Sigmoid colon (tissue), 4 donors: Measurements from ENCODE around the gene OR10A6.

ENCODE experiments used
- CTCF ChIP-seq, 4 experiments: fragments of 450-650 bp in 3 of 4; fragments of 200-600 bp in 1 of 4; IDR thresholded peaks; one replicate each; pipeline ENCODE4 v1.5.1; 2016 to 2019; ENCODE audit warnings: antibody characterized with exemption in 4 of 4, mild to moderate bottlenecking in 3 of 4, moderate library complexity in 2 of 4
- EP300 ChIP-seq, 4 donors: sonication (generic); formaldehyde crosslinking; IDR thresholded peaks; one replicate each; pipeline ENCODE4 v1.6.1; 2017; ENCODE audit warnings: antibody characterized with exemption in 4 of 4
- POLR2A ChIP-seq, 2 donors: fragments of 450-650 bp; IDR thresholded peaks; one replicate each; pipeline ENCODE4 v1.6.1; 2016; ENCODE audit warnings: antibody characterized with exemption in 2 of 2, mild to moderate bottlenecking in 2 of 2, moderate library complexity in 2 of 2
- POLR2AphosphoS5 ChIP-seq, 4 donors: sonication (generic); formaldehyde crosslinking; IDR thresholded peaks; one replicate each; pipeline ENCODE4 v1.6.1; 2017; ENCODE audit warnings: antibody characterized with exemption in 4 of 4

- TF ChIP-seq POLR2AphosphoS5 (IDR thresholded peaks at IDR 0.05) (no peak), CTCF (IDR thresholded peaks at IDR 0.05) (no peak), POLR2A (IDR thresholded peaks at IDR 0.05) (no peak), EP300 (IDR thresholded peaks at IDR 0.05) (no peak)
These were observed 23.9 kb downstream of the OR10A6 start for GRCh38 chr11:7907121-7907520.
